Upper lobe of left lung (tissue), 4 donors: ENCODE measurements around the gene SYMPK.

Source experiments
- EP300 ChIP-seq, 4 donors: sonication (generic); formaldehyde crosslinking; IDR thresholded peaks; one replicate each; pipeline ENCODE4 v1.5.1; 2017; ENCODE audit warnings: antibody characterized with exemption in 4 of 4, control low read depth in 2 of 4
- POLR2A ChIP-seq, 4 donors: fragments of 450-650 bp; IDR thresholded peaks; one replicate each; pipeline ENCODE4 v1.5.1; 2016 to 2017; ENCODE audit warnings: antibody characterized with exemption in 4 of 4, mild to moderate bottlenecking in 2 of 4
- TF ChIP-seq, protein P1 (sequence below), 6 experiments: fragments of 450-650 bp in 4 of 6; fragments of 200-600 bp in 2 of 6; sonication (generic) in 2 of 6; IDR thresholded peaks; one replicate each; pipeline ENCODE4 v1.5.1; 2016 to 2019; ENCODE audit warnings: antibody characterized with exemption in 6 of 6

DNA sequence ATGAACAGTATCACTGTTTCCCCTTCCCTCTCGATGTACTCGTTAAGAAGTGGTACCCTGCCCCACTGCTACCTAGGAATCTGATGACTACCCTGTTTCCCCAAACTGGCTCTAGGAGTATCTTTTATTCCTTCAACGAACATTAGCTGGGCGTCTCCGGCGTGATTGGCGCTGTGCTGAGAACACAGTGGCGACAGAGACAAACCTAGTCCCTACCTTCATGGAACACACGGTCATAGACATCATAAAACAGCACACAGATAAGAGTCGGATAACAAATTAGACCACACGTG, 730 bp downstream of the SYMPK start:
- TF ChIP-seq, protein P1, sequence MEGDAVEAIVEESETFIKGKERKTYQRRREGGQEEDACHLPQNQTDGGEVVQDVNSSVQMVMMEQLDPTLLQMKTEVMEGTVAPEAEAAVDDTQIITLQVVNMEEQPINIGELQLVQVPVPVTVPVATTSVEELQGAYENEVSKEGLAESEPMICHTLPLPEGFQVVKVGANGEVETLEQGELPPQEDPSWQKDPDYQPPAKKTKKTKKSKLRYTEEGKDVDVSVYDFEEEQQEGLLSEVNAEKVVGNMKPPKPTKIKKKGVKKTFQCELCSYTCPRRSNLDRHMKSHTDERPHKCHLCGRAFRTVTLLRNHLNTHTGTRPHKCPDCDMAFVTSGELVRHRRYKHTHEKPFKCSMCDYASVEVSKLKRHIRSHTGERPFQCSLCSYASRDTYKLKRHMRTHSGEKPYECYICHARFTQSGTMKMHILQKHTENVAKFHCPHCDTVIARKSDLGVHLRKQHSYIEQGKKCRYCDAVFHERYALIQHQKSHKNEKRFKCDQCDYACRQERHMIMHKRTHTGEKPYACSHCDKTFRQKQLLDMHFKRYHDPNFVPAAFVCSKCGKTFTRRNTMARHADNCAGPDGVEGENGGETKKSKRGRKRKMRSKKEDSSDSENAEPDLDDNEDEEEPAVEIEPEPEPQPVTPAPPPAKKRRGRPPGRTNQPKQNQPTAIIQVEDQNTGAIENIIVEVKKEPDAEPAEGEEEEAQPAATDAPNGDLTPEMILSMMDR (IDR thresholded peaks at IDR 0.05): no peak
- TF ChIP-seq POLR2A (IDR thresholded peaks at IDR 0.05) (no peak), EP300 (IDR thresholded peaks at IDR 0.05) (no peak)
